Mesothelial cell of epicardium (in vitro differentiated cells): ENCODE measurements around the gene EFNA1. TPM values are rescaled to one million over a fixed set of nuclear protein-coding genes. Genes with fewer than 3 reads are reported as not detected.
A peak's percentile ranks its signal among the peaks of the same experiment; 100 is the strongest.

Source experiments
- DNase-seq, 2 experiments: peaks; one replicate each; pipeline ENCODE4 v3.0.0; 2021; ENCODE audit warnings: low spot score in 2 of 2; ENCODE audit not compliant: unreplicated experiment in 2 of 2
- H3K27ac Mint-ChIP-seq: 2 replicates; pipeline ENCODE4 v1.8.0; 2021; ENCODE audit warnings: mixed read lengths
- H3K27me3 Mint-ChIP-seq: 2 replicates; pipeline ENCODE4 v1.8.0; 2021; ENCODE audit warnings: low read depth, mixed read lengths
- H3K36me3 Mint-ChIP-seq: 2 replicates; pipeline ENCODE4 v1.8.0; 2021; ENCODE audit warnings: mixed read lengths
- H3K4me1 Mint-ChIP-seq: 2 replicates; pipeline ENCODE4 v1.8.0; 2021; ENCODE audit warnings: mixed read lengths
- H3K4me3 Mint-ChIP-seq: 2 replicates; pipeline ENCODE4 v1.8.0; 2021; ENCODE audit warnings: mild to moderate bottlenecking, moderate library complexity, mixed read lengths
- H3K9me3 Mint-ChIP-seq: 2 replicates; pipeline ENCODE4 v1.8.0; 2021; ENCODE audit warnings: mixed read lengths
- total RNA-seq: library from RNA; stranded (reverse); gene quantifications from 3 replicates; pipeline ENCODE4 v1.2.1, GENCODE V29; 2021
- TF ChIP-seq, protein P1 (sequence below): fragments of 200-600 bp; sonication (generic); IDR thresholded peaks from one replicate; pipeline ENCODE4 v1.5.0; 2021; ENCODE audit warnings: antibody characterized with exemption; ENCODE audit not compliant: unreplicated experiment

EFNA1 gene
- total RNA-seq, 1 donor from 2014 or later, result 92.4 TPM

DNA sequence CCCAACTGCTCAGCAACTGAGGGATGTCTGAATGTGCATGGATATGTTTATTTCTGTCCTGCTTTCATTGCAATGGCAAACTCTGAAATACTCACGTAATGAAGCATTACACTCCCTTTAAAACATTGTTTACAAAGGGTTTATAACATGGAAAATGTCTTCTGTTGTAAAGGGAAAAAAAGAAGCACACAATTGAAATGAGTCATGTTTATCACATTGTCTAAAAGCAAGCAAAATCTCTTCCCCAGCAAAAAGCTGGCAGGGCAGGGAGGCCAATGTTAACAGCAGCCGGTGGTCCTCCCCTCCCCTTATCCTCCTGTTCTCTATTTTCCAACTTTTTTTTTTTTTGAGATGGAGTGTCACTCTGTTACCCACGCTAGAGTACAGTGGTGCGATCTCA lies 3.9 kb upstream of the EFNA1 start:
- TF ChIP-seq, protein P1, sequence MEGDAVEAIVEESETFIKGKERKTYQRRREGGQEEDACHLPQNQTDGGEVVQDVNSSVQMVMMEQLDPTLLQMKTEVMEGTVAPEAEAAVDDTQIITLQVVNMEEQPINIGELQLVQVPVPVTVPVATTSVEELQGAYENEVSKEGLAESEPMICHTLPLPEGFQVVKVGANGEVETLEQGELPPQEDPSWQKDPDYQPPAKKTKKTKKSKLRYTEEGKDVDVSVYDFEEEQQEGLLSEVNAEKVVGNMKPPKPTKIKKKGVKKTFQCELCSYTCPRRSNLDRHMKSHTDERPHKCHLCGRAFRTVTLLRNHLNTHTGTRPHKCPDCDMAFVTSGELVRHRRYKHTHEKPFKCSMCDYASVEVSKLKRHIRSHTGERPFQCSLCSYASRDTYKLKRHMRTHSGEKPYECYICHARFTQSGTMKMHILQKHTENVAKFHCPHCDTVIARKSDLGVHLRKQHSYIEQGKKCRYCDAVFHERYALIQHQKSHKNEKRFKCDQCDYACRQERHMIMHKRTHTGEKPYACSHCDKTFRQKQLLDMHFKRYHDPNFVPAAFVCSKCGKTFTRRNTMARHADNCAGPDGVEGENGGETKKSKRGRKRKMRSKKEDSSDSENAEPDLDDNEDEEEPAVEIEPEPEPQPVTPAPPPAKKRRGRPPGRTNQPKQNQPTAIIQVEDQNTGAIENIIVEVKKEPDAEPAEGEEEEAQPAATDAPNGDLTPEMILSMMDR, result no peak
- H3K27ac Mint-ChIP-seq, result peak overlapping the region; percentile 83
- no peaks in the 10 kb centered on the region for H3K36me3 Mint-ChIP-seq
- H3K9me3 Mint-ChIP-seq, result no peaks in the 10 kb centered on the region
- H3K4me1 Mint-ChIP-seq, result peaks cover 41% of the 10 kb centered on the region
- peaks cover 26% of the 10 kb centered on the region for H3K27me3 Mint-ChIP-seq
- no peak overlapping the region for H3K4me3 Mint-ChIP-seq
- no peak for DNase-seq

DNA sequence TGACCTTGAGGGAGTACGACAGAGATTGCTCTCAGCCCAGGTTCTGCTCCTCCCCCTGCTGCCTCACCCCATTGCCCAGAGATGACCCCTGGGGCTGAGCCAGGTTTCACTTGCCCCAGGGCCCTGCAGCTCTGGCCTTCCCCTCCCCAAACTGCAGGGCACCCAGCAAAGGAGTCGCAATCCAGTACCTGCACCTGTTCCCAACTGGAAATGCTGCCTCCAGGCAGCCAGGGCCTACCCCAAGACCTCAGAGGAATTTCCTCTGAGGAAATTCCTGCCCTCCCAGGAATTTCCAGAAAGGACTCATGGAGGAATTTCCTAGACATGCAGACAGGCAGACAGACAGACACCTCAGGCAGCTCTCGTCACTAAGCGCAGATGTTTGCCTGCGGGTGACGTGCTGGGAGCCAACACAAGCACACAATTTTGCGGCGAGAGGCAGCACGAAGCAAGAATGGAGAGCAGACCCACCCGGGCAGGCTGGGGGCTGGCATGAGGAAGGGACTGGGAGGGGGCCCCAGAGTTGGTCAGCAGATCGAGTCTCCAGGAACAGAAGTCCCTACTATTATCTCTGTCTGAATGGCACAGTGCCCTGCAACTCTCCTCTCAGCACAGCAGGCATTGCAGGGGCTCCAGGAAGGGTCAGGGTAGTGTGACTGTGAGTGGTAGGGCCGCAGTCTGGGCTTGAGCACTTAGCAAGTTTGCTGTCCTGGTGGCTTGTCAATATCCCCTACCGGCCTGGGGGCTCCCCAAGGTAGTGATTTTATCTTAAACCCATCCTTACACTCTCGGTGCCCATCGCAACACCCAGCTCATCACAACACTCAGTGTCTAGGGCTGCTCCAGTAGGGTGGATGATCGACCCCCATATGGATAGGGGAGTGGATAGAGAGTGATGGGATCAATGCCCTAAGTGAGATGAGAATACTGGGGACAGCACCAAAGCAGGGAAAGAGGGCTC lies 2.9 kb upstream of the EFNA1 start:
- H3K9me3 Mint-ChIP-seq, result no peaks in the 10 kb centered on the region
- peaks cover 26% of the 10 kb centered on the region for H3K27me3 Mint-ChIP-seq
- peak overlapping the region; percentile 10 for H3K4me3 Mint-ChIP-seq
- H3K27ac Mint-ChIP-seq, result peak overlapping the region; percentile 83
- no peaks in the 10 kb centered on the region for H3K36me3 Mint-ChIP-seq
- H3K4me1 Mint-ChIP-seq, result peaks cover 50% of the 10 kb centered on the region
- TF ChIP-seq, protein P1, result no peak
- peak in 1 of 2 experiments; percentile 46 for DNase-seq

DNA sequence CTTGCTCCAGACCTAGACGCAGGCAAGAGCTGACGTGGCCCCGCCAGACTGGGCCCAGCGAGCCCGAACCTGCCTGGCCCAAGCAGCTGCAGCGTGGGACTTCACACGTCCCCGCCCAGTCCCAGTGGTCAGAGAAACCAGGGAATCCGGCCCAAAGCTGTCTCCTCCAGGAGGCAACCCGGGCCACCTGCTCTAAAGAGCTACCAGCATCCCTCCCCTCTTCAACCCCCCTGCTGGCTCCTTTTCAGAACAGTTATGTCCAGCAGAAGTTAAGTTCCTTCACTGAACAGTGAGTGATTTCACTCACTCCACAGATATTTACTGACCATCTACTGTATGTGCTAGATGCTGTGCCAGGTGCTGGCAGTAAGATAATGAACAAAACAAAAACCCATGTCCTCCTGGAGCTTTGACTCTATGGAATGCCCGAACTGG lies 2.1 kb upstream of the EFNA1 start:
- no peak for DNase-seq
- no peaks in the 10 kb centered on the region for H3K9me3 Mint-ChIP-seq
- H3K27ac Mint-ChIP-seq, result peak overlapping the region; percentile 87
- H3K4me3 Mint-ChIP-seq, result peak overlapping the region; percentile 55
- peaks cover 26% of the 10 kb centered on the region for H3K27me3 Mint-ChIP-seq
- peaks cover 54% of the 10 kb centered on the region for H3K4me1 Mint-ChIP-seq
- H3K36me3 Mint-ChIP-seq, result no peaks in the 10 kb centered on the region
- TF ChIP-seq, protein P1, result no peak

DNA sequence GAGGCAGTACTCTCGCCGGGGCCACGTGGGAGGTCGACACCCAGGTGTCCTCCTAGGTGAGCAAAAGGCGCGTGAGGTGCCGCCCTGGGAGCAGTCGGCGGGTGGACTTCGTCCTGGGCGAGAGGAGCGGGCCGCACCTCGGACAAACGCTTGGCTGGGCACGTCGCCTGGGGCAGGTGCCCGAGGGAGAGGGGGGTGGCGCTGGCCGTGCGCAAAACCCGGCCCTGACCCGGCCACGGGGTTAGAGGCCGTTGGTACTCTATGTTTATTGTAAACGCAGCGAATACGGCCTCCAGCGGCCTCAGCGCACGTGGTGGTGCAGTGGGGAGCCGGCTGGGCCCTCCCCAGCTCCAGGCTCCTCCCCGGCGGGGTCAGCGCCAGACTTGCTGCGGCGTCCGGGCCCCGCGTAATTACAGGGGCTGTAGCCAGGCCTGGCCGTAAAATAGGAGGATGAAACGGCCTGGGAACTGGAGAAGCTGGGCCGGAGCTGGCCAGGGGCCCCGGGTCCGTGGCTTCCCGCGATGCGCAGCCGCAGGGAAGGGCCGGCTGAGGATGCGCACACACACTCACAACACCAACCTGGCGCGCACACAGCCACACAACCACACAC lies 1.6 kb upstream of the EFNA1 start:
- peak overlapping the region; percentile 98 for H3K27ac Mint-ChIP-seq
- peaks cover 59% of the 10 kb centered on the region for H3K4me1 Mint-ChIP-seq
- TF ChIP-seq, protein P1, result no peak
- H3K4me3 Mint-ChIP-seq, result peak overlapping the region; percentile 84
- H3K27me3 Mint-ChIP-seq, result peaks cover 26% of the 10 kb centered on the region
- H3K36me3 Mint-ChIP-seq, result peaks cover 3% of the 10 kb centered on the region
- DNase-seq, result peak in 1 of 2 experiments; percentile 45
- no peaks in the 10 kb centered on the region for H3K9me3 Mint-ChIP-seq

DNA sequence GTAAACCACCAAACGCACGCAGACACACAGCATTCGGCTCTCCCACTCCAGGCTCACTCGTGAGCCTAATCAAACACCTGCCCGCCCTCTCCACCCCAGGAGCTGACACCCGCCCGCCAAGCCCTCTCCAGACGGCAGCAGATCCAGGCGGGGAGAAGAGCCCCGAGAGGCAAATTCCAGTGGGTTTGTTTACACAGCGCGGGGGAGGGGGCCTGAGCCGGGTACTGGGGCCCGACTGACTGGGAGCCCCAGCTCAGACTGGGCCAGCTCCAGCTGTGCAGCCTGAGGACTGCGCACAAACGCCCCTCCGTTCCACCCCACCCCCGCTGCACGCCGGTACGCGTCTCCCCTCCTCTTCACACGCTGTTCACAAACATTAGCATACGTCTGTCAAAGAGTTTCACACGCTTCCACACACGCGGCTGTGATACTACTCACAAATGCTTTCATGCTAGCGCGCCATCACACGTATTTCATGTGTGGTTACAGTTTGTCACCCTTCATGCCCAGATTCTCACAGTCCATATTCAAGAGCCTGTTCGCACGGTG lies 1.0 kb upstream of the EFNA1 start:
- H3K4me3 Mint-ChIP-seq, result peak overlapping the region; percentile 84
- peaks cover 23% of the 10 kb centered on the region for H3K27me3 Mint-ChIP-seq
- H3K9me3 Mint-ChIP-seq, result no peaks in the 10 kb centered on the region
- peak overlapping the region; percentile 98 for H3K27ac Mint-ChIP-seq
- H3K36me3 Mint-ChIP-seq, result peaks cover 8% of the 10 kb centered on the region
- peaks cover 62% of the 10 kb centered on the region for H3K4me1 Mint-ChIP-seq
- TF ChIP-seq, protein P1, result no peak
- DNase-seq, result peak in 1 of 2 experiments; percentile 71
